COLO668 (cell line): ENCODE results near the gene CCDC106.

ENCODE experiments used
- DNase-seq: peaks from one replicate; lab custom pipeline; 2025; ENCODE audit not compliant: unreplicated experiment; lab: John Stamatoyannopoulos, UW

CCDC106 gene

DNA sequence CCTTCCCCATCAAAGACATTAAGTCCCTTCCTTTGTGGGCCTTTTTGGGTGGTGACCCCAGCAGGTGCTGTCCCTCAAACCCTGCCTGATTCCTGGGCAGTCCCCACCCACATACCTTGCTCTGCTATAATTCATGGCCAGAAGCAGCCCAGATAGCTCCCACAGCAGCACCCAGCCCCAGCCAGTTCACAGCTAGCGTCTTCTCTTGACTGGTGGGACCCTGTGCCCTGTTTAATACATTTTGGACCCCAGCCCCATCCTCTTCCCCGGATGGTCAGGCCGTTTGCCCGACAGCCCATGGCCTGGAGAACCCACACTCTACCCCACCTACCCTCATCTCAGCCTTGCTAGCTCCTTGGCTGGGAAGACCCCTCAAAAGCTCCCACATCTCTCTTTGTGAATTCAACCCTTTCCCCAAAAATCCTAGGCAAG, 2.1 kb downstream of the CCDC106 start:
- DNase-seq, result no peak

DNA sequence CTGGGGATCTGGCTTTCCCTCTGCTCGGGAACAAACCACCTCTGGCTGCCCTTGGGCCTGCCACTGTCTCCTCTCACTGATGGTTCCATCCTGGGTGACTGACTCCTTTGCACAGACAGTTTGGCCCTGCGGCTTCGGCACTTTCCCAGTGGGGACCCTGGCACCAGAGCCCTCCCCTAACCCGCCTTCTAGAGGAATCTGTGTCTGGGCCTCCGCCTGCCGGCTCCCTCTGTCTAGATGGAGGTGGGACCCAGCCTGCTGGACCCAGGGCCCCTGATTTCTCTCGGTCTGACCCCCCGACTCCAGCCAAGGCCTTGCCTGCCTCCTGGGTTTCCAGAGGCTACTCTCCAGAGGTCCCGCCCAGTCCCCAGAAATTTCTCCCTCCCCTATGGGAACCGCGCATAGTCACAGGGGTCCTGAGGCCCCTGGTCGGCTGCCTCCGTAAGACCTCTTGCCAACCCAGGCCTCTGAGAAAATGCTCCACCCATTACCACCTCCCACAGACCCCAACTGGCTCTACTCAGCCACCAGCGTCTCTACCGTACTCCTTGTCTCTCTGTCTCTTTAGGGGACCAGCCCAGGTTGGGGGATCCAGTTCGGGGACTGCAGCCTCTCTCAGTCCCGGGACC, 2.7 kb downstream of the CCDC106 start:
- DNase-seq, result no peak

DNA sequence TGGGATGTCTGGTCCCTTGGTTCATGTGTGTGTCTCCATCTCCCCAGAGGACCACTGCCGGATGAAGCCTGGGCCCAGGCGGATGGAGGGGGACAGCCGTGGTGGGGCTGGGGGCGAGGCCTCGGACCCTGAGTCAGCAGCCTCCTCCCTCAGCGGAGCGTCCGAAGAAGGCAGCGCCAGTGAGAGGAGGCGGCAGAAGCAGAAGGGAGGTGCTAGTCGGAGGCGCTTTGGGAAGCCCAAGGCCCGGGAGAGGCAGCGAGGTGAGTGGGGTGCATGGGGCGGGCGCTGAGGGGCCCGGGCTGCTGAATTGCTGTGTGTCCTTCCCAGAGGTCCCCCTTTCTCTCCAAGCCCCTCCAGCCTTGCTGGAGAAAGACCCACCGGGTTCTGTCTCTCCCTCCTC, 3.2 kb downstream of the CCDC106 start:
- DNase-seq, result no peak

DNA sequence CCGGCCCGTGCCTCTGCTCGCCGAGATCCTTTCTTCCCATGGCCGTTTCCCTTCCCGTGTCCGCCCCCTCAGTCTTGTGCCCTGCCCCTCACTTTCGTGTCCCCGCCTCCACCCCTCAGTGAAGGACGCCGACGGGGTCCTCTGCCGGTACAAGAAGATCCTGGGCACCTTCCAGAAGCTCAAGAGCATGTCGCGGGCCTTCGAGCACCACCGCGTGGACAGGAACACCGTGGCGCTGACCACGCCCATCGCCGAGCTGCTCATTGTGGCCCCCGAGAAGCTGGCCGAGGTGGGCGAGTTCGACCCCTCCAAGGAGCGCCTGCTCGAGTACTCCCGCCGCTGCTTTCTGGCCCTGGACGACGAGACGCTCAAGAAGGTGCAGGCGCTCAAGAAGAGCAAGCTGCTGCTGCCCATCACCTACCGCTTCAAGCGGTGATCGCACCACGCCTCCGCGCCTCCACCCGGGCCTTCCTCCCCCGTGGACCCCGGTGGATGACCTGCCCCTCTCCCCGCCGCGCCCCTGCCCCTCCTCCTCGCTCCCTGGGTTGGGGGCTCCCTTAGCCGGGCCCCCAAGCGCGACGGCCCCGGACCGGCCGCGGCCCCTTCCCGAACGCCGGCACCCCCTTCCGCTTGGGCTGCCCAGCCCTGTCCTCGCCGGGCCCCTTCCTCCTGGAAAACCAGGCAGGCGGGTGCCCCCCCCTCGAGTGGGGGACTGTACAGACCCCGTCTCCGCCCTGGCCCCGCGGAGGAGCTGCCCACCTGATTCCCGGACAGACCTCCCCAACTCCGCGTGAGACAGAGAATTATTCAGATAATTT, 4.5 kb downstream of the CCDC106 start:
- DNase-seq, result no peak

DNA sequence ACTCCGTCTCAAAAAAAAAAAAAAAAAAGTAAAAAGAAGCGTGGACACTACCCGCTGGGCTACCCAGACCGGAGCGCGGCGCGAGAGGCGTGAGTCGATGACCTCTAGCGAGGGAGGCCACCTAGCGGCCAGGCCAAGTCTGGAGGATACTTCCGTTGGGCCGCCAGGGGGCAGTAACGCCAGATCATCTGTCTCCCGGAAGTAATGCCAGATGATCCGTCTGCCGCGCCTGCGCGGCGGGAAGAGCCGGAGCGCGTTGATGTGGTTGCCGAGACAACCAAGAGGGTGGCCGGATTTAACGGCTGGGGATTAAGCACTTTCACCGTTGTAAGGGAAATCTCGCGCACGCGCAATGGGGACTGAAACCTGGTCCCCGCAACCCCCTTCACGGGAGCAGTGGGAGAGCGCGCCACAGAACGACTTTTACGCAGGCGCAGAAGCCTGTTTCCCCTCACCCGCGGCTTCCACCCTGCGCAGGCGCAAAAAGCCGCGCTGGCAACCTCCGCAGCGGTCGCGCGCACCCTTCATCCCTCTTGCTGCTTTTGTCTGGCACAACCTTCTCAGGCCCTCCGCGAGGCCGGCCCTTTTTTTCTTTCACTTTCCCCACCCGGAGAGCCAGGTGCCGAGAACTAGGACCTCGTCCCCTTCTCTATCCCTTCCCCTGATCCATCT, 5.8 kb downstream of the CCDC106 start:
- DNase-seq, result peak; percentile 99

DNA sequence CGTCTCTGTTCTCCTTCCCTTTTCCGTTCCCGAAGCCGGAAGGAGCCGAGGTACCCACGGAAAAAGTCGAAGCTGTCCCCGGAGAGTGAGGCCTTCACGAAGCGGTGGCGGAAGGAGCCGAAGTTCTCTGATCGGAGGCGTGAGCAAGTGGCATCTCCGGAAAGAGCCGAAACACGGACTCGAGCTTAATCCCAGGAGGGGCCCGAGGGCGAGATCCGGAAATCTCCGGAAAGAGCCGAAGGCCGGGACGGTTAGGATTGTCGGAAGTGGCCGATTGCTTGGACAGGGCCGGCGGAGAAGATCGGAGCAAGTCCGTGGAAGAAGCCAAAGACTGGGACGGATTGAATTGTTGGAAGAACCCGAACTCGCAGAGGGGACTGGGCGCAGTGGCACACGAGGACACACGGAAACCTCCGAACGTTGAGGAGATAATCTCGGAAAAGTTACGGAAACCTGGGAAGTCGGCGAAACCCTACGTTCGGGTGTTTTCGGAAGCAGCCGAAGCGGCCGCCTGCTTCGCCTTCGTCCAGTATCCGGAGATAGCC, 6.4 kb downstream of the CCDC106 start:
- peak; percentile 98 for DNase-seq

DNA sequence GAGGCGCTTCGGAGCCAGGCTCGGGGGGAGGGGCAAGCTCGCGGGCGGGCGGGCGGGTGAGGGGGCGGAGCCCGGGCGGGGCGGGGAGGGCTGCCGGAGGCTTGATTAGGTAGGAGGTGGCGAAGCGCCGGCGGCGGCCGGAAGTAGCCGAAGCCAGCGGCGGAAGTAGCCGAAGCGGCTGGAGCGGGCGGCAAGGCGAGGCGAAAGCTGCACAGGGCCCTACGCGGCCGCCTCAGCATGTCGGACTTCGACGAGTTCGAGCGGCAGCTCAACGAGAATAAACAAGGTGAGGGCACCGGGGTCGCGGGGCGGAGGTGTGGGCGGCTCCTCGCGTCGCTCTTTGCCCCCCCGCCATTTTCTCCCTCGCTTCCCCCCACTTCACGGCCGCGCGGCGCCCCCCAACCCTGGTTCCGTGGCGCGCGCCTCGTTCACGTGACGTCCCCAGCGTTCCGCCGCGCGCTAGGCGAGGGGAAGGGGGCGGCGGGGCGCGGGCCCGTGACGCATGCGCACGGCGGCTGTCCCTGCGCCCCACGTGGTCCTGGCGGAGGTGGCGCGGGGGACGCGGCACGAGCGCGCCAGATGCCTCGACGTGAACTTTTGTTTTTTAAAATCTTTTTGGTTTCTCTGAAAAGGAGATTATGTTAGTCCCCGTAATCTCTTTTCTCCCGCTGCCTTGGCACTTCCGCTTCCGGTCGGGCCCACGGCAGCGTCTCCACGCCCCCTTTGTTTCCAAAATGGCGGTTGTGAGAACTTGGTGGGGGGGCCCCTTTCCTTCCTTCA, 7.0 kb downstream of the CCDC106 start, which contains the start of gene U2AF2:
Gene U2AF2, plus strand, starts transcription at position 168 of the 780 bp plus-strand sequence. Its CDS starts 70 bp downstream, at position 238.
- peak; percentile 93 for DNase-seq

DNA sequence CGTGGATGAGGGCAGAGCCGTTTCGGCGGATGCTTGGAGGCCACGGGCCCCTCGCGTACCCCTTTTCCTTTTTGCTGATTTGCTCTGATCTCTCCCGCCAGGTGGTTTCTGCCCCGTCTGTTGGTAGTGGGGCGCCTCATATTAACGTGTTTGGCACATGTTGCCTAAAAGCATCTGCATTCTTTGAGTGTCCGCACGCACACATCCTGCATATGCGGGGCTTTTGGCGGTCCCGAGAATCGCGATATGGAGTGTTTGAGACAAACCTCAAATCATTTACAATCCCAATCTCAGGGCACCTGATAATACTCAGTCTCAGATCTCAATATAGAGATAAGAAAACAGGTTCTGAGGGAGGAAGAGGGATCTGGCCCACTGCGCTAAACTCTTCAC, 7.6 kb downstream of the CCDC106 start:
- DNase-seq, result no peak

DNA sequence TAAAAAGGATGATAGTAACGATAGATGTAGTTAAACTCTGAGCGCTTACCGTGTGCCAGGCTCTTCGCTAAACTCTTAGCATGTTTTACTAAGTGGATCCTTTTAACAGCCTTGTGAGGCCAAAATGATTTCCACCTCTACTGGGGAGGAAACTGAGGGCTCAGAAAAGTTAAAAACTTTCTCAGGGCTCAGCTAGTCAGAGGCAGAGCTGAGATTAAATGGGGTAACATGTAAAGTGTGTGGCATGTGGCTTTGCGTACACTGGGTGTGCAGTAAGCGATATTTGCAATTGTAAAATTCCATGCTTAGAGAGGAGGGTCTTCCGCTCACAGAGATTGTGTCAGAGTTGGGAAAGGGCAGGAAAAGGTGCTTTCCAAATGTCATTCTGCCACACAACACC, 8.5 kb downstream of the CCDC106 start:
- DNase-seq, result no peak

DNA sequence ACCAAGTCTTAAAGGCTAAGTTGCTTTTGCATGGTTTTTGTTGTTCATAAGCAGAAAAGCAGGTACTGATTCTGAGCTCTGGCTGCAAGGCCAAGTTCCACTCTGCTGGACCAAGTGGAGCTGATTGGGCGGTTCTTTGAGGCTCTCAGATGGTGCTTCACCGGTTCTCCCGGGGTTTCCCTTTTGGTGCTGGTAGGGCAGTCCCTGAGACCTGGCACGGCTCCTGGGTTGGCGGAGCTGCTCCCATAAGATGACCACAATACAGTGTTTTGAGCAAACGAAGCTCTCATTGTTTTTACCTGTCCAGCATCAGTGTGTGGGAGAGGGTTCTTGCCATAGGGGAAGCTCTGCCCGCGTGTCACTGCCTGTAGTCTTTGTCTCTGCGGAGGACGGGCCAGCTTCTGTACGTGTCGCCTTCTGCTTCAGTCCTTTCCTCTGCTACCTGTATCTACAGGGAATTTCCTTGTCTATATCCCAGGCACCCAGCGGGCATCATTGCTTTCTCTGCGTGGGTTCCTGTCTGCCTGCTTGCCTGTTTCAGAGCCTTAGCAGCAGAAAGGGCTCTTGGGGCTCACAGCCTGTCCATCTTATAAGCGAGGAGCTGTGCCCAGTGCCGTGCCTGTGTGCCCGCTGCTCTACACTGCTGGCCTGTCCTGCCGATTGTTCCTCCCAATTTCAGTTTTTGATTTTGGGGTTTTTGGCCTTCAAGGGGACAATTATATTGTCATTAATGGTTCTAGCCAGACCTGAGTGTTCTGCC, 9.2 kb downstream of the CCDC106 start:
- DNase-seq, result peak; percentile 18

DNA sequence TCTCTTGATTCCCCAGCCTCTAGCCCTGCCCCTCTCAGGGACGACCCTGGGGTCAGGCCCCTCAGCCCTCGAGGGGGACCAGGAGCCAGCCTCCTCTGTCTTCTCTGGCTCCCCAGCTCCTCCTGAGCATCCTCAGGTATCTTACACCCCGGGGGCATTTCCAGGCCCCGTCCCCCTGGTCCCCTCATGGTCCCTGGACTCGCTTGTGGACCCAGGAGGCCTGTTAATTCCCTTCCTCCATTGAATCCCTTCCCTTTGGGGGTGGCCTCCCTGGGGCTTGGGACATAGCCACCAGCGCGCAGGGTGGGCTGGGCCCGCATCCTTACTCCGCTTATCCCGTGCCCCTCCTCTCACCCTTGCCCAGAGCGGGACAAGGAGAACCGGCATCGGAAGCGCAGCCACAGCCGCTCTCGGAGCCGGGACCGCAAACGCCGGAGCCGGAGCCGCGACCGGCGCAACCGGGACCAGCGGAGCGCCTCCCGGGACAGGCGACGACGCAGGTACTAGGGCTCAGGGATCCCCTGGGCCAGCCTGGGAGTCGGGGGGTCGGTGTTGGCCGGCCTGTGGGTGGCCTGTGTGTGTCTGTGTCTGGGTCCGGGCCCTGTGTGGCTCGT, 10.9 kb downstream of the CCDC106 start:
- no peak for DNase-seq

DNA sequence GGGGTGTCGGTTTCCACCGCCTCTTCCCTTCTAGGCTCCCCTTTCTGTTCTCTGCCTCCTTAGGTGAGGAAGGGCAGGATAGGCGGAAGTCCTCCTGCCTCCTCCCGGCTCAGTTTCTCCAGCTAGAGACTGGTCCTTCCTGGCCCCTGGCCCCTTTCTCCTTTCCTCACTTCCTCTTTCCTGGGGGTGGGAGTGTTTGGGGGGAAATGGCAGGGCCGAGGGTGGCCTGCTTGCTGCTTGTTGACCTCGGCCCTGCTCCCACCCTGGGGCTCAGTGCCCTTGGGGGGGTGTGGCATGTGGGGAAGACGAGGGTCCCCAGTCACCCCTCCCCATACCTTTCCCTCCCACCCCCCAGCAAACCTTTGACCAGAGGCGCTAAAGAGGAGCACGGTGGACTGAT, 11.8 kb downstream of the CCDC106 start:
- no peak for DNase-seq

DNA sequence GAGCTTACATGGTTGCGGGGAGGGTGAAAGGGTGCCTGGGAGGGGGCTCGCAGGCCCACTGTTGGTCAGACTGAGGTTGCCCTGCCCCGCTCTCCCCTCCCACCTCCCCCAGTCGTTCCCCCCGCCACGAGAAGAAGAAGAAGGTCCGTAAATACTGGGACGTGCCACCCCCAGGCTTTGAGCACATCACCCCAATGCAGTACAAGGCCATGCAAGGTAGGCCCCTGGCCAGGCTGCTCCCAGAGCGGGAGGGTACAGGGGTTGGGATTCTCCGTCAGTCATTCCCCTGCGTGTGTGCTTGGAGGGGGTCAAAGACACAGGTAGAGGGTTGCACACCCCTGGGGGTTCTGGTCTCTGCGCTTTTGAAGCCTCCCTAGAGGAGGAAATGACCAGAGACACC, 12.4 kb downstream of the CCDC106 start:
- DNase-seq, result no peak

DNA sequence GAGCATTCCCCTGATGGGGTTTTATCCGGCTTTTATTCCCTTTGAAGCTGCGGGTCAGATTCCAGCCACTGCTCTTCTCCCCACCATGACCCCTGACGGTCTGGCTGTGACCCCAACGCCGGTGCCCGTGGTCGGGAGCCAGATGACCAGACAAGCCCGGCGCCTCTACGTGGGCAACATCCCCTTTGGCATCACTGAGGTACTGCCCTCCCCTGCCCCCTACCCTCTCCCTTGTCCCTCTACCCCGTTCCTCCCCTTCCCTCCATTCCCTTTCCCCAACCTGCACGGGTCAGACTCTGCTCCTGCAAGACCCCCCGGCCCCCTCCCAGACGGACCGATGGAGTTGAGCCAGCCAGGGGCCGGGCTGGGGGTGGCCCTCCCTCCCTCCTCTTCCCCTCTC, 13.0 kb downstream of the CCDC106 start:
- DNase-seq, result no peak

DNA sequence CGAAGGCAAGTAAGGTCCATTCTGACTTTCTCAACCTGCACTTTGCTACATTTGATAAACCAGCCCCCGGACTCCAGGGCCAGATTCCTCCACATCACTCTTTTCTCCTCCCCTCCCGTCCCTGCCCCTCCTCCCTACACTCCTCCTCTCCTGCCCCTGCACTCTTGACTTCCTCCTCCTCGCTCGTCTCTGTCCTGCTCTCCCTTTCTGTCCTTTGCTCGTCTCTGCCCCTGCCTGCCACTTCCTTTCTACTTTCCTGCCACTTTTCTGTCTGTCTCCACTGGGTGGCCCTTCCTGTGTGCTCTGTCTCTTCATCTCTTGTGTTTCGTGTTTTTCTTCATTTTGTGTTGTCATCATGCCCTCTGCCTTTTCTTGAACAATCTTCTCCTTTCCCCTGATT, 13.8 kb downstream of the CCDC106 start:
- DNase-seq, result no peak

DNA sequence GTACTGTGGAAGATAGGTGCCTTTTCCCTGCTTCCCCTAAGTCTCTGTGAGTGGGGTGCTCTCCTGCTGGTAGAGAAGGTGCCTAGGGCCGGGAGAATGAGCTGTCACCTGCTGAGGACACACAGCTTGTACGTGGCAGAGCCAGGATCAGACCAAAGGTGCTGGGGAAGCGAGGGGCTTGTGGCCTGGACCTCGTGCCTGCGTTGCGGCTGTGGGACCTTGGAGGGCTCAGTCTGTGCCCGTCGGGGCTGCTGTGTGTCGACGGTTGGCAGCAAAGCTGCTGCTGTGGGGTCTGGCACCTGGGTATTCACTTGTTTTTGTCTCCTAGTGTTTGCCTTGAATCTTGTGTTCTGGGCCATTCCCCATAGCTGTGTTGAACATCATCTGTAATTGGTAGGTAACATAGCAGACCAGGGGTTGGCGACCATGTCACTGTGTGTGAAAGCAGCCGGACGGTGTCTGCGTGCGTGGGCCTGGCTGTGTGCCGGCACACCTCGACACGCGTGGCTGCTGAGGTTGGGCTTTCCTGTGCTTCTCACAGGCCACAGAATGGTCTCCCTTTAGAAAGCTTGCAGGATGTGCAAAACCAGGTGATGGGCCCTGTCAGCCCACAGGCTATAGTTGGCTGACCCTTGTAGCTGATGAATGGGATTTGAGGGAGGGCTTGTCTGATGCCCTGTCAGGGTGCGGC, 16.0 kb downstream of the CCDC106 start:
- no peak for DNase-seq

DNA sequence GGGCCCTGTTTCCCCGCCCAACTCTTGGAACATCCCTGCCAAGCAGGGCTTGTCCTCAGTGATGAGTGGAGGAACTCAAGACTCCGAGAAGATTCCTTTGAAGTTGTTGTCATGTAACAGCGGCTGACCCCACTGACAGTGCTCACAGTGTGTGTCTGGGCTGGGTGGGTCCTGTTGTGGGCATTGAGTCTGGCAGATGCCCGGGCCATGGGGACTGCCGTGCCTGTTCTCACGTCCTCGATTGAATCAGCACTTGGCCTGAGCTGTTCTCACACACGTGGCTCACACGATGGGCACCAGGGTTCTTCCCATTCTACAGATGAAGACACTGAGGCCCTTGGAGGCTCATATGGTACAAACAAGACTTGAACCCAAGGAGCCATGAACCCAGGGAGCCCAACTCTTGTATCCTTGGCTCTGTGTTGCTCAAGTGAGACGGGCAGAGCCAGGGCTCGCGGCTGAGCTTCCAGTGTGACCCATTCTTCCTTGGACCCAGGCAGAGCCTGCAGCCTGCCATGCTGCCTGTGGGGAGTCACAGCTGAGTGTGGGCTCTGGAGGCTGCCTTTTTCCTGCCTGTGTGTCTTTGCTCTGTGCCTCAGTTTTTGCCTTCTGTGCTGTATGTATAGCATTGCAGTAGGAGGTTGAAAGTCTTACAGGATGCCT, 18.5 kb downstream of the CCDC106 start:
- DNase-seq, result no peak

DNA sequence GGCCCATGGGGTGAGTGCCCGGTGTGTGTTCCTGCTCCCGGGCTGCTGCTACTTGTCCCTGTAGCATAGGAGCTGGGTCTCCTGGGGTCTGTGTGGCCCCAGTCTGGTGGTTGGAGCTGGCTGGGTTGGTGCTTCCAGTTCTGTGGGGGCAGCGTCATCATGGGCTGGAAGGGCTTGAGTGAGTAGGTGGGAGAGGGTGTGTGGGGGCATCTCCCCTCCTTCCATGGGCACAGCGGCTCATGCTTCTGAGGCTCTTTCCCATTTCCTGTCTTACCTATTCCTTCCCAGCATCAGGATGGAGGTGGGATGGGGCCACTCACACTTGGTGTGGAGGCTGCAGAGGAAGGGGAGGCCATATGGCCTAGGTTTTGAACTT, 19.0 kb downstream of the CCDC106 start:
- DNase-seq, result no peak

DNA sequence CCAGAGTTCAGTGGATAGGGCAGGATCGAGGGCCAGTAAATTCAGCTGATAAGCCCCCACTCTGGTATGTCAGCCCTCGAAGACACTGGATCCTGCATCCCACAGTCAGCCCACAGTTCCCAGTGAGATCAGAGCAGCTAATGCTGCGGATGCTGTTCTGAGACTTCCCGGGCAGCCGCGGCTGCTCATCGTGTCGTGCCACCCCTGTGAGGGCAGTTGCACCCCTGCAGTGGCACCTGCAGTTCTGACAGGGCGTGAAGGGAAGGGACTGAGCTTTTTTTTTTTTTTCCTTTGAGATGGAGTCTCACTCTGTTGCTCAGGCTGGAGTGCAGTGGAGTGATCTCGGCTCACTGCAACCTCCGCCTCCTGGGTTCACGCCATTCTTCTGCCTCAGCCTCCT, 19.5 kb downstream of the CCDC106 start:
- DNase-seq, result no peak
